Measurements from ENCODE around the gene EYS.

DNA sequence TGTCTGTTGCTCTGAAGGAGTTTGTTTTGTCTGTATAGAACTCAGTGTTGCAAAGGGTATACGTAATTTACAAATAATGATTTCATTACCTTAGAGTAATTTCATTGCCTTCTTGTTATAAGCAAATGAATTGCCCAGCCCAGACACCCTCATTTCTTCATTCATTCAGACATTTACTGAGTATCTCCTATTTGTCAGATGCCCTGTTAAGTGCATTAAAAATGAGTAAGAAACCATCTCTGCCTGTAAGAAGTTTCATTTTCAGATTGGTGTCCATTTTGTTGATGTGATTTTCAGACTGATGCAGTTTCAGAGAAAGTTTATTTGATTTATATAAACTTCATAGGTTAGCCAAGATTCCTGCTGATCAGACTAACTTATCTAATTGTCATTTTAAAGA, 1642.1 kb downstream of the EYS start:
- TF ChIP-seq, protein P1, sequence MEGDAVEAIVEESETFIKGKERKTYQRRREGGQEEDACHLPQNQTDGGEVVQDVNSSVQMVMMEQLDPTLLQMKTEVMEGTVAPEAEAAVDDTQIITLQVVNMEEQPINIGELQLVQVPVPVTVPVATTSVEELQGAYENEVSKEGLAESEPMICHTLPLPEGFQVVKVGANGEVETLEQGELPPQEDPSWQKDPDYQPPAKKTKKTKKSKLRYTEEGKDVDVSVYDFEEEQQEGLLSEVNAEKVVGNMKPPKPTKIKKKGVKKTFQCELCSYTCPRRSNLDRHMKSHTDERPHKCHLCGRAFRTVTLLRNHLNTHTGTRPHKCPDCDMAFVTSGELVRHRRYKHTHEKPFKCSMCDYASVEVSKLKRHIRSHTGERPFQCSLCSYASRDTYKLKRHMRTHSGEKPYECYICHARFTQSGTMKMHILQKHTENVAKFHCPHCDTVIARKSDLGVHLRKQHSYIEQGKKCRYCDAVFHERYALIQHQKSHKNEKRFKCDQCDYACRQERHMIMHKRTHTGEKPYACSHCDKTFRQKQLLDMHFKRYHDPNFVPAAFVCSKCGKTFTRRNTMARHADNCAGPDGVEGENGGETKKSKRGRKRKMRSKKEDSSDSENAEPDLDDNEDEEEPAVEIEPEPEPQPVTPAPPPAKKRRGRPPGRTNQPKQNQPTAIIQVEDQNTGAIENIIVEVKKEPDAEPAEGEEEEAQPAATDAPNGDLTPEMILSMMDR (IDR thresholded peaks at IDR 0.05), result no peak
- TF ChIP-seq POLR2A (IDR thresholded peaks at IDR 0.05) (no peak), POLR2AphosphoS5 (IDR thresholded peaks at IDR 0.05) (no peak)
